SK-N-SH treated with all-trans-retinoic acid at 6 μM for 48 hours (cell line): ENCODE data around the gene KCNJ9.

Experiments used
- ESRRG ChIP-seq: fragments of 250-450 bp; sonication (Bioruptor Pico); IDR thresholded peaks from 2 replicates; pipeline ENCODE4 v1.6.1; 2021; ENCODE audit warnings: mild to moderate bottlenecking
- ZFP3 ChIP-seq: fragments of 250-450 bp; sonication (Bioruptor Pico); IDR thresholded peaks from 2 replicates; pipeline ENCODE4 v1.5.0; 2020; ENCODE audit warnings: mild to moderate bottlenecking, moderate library complexity

DNA sequence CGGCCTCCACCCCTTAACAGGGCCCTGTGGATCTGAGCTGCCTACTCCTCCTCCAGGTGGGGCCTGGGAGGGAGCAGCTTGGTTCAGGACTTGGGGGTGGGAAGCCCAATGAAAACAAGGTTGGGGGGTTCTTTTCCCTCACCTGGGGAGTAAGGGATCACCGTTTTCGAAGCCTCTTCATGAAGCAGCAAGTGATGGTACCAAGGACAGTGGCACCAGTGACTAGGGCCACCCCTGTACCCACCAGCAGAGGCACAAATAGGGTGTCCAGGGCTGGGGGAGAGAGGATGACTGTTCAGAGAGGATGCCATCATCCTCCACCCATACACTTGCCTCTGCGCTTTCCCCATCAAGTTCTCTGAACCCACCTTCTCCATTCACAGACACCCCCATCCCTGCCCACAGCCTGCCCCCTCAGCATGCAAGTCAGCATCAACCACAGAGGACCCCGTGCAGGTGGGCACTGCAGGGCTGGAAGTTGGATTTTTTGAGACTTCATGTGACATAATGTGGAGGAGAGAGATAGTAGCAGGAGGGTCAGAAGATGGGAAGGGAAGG, 10.4 kb downstream of the KCNJ9 start:
- TF ChIP-seq ESRRG (CRISPR knock-in tag) = no peak
- no peak for TF ChIP-seq ZFP3 (CRISPR knock-in tag)
